GM21737 (cell line): ENCODE results near the gene RAI2.

Experiments used
- ATAC-seq: cut with Tn5 transposase; IDR thresholded peaks from one replicate; pipeline ENCODE4 v1.9.1; 2021; ENCODE audit warnings: mild to moderate bottlenecking, moderate library complexity; ENCODE audit not compliant: unreplicated experiment

RAI2 gene

DNA sequence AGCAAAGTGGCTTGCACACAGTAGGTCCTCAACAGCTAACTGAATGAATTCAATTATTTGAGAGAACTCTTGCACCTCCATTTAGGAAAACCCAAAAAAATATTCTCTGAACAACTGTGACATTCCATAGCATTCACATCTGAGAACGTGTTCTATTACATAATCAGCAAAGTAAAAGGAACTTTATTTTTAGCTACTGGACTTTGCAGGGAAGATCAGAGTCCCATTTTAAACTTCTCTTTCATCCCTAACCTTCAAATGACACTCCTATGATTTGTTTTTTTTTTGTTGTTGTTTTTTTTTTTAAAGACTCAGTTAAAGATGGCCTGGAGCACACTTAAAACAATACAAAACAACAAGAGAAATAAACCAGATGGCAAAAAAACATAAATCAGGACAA is 30.9 kb downstream of the RAI2 start:
- ATAC-seq, result no peak

DNA sequence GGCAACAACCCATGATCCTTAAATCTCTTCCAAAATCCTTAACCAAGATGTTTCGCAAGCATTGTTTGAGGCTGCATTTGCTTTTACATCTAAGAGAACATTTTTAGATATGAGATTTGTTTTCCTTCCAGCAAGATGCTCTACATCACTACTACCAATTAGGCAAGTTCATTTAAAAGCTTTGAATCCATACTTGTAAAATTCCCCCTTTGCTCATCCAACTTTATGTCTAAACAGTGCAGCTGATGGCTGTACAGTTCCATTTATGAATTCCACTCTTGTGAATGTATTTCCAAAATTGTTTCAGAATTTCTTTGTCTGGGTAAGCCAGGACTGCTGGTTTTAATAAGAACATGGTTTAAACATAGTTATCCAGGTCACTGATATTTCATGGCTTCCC is 31.5 kb downstream of the RAI2 start:
- no peak for ATAC-seq

DNA sequence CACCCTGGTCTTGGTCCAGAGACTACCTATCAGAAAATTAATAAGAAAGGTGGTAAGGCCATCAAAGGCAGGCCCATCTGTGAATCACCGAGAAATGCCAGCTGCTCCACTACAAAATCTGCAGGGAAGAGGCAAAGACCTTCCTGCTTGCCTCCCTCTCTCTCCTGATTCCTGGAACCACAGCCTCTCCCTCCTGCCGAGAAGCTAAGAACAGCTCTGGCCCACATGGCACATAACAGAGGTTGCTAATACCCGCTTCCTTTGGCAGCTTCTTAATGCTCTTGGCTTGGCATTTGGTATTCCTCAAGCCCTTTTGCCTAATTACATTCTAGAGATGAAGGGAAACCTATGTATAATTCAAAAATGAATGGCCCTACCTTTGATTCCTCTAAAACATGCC is 32.9 kb downstream of the RAI2 start:
- no peak for ATAC-seq

DNA sequence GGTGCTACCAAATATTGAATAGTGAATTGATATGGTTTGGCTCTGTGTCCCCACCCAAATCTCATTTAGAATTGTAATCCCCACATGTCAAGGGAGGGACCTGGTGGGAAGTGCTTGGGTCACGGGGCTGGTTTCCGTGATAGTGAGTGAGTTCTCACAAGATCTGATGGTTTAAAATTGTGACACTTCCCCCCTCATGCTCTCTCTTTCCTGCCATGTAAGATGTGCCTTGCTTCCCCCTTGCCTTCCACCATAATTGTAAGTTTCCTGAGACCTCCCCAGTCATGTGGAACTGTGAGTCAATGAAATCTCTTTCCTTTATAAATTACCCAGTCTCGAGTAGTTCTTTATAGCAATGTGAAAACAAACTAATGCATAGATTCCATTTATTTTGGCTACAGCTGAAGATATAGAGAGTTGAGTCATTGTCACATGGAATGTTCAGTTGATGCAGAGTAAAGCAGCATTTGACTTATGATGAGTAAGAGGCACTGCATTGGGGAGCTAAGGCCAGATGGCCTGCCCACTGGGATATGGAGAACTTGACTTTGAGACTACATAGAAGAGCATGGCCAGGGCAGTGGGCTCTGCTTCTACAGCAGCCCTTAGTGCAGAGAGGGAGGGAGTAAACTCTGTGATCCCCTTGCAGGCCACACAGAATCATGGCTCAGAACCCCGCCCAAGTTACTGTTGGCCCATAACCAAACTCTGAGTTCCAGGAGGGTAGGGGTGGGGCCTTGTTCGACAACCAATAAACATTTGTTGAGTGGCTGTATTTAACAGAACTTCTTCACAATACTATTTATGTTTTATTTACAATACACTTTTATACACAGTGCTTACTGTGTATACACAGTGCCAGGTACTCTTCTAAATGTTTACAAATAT is 34.2 kb downstream of the RAI2 start:
- no peak for ATAC-seq

DNA sequence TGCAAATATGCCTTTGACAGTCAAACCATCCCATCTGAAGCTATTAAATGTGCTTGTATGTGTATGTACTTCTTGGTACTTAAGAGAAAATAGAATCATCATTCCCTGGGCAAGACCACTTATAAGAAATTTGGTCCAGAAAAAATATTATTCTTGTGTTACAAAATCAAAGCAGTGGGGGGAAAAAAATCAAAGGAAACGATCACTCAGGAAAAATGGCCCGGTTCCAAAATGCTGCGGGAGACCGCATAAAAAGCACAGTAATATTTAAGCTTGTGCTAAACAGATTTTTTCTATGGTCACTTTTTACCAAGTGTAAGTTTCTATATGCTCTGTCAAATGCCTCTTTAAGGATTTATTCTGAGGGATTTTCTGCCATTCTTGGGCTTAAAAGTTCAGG is 36.1 kb downstream of the RAI2 start:
- no peak for ATAC-seq

DNA sequence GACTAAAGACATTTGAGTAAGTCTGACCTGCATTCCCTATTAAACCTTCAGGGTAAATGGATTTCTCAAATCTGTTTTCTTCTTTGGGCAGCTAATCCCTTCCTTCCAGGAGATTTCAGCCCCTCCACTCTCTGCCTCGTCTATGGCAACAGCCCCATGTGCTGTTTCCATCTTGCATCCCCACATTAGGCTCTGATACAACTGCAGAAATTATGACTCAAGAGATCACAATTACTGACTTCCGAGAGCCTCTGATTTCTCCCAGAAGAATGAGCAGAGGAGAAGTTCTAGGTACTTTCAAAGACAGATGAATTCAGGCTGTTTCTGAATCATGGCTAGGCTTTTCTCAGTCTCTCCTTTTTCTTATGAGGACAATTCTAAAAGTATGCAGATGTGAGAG is 38.7 kb downstream of the RAI2 start:
- no peak for ATAC-seq

DNA sequence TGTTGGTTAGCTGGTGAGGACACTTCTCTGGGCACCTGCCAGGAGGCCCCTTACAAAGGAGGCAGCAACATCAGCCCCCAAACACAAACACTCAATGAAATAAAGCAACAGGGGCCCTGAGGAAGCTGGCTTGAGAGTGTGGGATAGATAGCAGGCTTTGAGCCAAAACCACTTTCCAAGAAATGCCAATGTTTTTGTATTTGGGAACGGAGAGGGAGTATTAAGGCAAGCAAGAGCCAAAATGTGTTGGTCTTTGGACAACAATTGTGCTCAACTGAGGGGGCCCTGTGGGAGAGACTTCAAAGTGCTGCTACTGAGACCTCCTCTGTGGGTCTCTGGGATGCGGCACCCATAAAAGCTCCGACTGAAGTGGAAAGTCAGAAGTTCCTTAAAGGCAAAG is 41.0 kb downstream of the RAI2 start:
- no peak for ATAC-seq

DNA sequence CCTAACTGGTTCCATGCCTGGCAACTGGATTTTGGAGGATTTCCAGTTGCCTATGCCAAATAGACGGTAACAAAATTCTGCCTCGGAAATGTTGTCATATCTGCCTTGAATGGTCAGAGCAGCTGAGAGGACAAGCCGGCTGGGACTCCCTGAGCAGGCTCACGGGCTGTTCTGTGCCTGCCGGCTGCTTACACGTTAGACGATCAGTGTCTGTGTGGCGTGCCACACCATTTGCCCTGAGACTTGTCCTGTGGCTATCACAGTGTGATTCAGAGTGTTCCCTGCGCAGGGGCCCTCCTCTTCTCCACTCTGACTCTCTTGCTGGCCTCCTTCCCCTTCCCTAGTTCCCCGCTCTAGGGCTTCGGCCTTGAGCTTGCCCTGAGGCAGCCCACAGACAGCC is 42.4 kb downstream of the RAI2 start:
- ATAC-seq, result no peak

DNA sequence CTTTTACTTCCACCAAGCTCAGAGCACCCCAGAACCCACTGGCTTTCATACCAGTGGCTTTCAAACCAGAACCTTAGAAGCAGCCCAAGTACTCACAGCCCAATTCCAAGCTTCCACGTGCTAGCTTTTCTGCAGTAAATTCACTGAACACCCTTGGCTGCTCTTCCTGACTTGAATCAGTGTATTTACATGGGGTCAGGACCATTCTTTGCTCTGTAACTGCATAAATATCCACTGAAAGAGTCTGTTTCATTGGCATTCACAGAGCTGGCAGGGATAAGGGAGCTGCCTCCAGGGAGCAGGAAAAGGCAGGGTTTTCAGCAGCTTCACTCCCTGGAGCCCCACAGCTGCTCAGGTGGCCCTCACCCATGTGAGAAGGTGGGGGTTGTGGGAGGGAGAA is 43.8 kb downstream of the RAI2 start:
- ATAC-seq, result no peak

DNA sequence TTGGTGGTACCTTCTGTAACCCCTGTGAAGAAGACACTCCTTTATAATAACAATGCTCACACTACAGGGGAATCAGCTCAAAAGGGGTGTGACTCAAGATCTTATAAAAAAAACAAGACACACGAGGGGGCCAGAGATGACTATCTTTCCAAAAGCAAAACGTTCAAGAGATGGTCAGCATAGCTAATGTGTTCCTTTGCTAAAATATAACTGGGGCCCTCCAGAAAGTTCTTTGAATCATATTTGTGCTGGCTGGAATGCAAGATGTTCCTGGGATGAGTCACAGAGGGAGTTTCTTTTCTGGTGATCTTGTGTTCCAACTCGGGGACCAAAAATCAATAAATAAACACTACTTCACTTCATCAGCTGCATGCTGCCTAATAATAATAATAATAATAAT is 46.5 kb downstream of the RAI2 start:
- no peak for ATAC-seq

DNA sequence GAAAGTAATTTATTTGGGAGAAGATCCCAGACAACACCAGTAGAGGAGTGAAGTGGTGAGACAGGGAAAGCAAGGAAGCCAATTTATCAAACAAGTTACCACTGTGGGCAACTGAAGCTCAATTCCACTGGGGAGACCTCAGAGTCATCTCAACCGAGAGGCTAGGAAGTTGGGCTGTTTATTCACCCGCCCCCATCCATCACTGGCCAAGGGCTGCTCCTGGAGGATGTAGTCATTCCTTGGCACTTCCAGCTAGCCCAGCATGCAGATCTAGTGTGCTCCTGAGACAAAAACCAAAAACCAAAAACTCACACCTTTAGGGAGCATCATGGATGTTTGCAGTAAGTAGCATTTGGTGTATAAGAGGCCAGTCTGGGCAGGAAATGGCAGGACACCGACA is 47.0 kb downstream of the RAI2 start:
- ATAC-seq, result no peak

DNA sequence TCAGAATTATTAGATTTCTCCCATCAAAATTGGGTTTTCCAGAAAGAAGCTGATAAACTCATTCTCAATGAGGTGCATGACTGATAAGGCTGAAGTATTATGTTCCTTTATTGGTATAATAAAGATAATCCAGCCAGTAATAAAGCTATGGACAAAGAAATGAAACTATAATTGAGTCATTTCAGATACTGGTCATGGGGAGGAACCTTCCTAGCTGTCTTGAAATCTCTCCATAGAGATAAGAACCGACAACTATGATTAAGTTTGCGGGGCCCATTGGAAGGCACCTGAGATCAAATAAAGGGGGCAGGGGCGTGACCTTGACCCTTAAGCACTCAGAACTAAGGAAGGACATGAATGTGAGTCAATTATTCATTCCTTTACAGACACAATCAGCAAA is 47.8 kb downstream of the RAI2 start:
- ATAC-seq, result no peak

DNA sequence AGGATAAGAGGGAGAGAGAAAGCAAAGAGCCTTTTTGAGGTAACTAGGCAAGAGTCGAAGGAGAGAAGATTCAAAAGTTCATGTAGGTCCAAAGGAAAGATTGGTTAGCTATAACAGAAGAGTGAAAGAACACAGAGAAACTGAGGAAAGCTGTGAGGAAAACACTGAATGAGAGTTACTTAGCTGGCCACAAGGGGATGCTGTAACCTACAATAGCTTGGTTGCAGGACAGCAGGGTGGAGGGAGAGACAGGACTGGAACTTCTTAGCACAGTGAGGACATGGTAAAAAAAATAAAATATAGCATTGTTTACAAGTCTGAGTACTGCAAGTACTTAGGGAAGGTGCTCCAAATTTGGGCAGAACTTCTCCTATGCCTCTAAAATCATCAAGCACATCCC is 48.3 kb downstream of the RAI2 start:
- ATAC-seq, result no peak

DNA sequence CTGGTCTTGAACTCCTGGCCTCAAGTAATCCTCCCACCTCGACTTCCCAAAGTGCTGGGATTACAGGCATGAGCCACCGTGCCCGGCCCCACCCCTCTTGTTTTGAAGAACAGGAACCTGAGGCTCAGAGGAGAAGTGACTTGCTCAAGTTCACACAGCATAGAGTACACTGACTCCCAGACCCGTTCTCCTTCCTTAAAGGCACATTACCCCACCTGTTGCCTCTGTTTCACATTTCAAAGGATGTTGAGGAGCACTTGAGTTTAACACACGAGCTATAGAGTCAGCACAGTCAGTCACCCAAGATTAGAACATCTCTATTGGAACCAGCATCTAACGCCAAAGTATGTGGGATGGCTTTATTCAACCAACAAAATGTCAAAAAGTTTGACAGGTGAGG is 51.1 kb downstream of the RAI2 start:
- no peak for ATAC-seq

DNA sequence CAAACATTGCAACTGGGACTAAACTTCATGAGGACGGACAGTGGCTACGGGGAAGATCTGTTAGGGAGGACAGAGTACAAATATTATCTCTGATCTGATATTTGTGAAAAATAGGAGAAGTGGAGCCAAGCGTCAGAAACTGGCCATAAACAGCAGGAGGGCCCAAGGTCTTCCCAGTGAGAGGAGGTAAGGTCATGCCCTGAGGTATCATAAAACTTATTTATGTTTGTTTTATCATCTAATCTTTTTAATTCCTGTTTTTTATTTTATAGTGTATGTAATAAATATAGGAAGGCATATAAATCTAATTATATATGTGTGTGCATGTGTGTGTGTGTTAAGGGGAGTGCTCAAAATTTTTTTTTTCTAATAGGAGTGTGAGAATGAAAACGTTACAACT is 51.8 kb downstream of the RAI2 start:
- no peak for ATAC-seq

DNA sequence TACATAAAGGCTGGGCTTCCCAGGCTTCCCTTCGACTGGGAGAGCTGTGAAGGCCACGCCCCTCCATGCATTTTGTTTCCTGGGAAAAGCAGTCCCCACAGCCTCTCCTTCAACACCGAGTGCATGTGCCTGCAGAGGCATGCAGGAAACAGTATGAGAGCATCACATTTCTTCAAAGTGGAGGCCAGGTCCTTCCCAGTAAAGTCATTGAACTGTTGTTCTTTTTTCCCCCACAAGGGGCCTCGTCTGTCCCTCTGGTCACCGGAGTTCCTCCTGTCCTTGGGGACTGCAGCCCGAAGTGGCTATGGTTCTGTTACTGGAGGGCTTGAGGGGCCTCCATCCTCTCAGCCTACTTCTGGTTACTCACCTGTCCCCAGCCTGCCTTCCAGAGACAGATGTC is 56.0 kb downstream of the RAI2 start:
- ATAC-seq, result no peak

DNA sequence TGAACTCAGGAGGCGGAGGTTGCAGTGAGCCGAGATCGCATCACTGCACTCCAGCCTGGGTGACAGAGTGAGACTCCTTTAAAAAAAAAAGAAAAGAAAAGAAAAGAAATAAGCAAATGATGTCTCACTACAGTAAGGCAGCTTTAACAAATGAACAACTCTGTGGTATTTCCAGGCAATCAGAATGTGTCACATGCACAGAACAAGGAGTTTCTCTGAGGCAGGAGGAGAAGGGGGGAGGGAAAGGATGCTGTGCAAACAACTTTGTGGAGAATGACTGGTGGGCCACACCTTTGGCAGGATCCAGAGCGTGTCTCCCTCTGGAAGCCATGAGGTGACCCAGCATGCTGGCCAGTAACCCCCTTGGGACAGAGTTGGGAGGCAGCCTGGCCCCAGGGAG is 57.6 kb downstream of the RAI2 start:
- no peak for ATAC-seq

DNA sequence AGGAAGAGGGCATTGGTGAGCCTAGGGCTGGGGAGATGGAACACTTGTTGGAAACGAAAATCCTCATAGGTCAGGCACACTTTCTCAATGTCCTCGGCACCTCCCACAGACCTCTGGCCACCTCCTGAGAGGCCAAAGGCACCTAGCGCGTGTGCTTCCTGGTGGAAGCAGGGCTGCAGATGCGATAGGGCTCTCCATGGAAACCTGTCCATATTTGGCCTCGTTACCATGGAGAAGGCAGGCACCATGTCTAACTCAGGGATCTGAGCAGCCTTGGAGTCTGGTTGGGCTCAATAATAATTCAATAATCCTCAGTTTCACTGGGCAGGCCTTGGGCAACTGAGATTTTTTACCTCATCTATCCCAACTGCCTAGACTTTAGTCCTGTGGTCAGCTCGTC is 58.3 kb downstream of the RAI2 start:
- ATAC-seq, result no peak

DNA sequence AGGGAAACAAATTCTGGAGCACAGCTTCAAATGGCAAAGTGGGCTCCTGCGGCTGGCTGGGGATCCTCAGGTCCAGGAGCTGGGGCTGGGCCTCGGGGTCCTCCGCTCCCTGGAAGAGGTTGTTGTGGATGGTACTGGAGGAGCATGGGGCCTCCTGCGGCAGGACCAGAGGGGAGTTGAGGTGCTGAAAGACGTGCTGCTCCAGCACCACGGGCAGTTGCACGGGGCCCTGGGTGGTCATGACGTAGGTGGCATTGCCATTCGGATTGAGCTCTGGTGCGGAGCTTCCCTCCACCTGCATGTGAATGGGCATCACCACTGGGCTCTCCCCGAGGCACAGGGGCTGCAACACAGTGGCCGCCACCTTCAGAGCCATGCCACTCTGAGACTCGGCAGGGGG is 59.7 kb downstream of the RAI2 start:
- ATAC-seq, result no peak

DNA sequence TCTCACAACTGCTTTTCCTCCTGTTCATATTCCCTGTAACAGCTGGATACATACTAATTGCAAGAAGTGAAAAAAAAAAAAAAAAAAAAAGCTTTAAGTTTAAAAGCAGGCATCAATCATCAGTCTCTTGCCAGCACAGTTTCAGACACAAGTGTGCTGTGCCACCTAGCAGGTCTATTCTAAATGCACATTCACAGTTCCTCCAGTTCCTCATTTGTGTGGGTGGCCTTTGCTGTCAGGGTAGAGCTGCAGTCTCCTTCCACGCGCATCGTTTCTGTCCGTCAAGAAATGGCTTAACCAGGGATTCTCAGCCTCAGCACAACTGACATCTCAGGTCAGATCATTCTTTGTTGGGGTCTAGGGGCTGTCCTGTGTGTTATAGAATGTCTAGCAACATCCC is 62.2 kb downstream of the RAI2 start:
- ATAC-seq, result no peak

DNA sequence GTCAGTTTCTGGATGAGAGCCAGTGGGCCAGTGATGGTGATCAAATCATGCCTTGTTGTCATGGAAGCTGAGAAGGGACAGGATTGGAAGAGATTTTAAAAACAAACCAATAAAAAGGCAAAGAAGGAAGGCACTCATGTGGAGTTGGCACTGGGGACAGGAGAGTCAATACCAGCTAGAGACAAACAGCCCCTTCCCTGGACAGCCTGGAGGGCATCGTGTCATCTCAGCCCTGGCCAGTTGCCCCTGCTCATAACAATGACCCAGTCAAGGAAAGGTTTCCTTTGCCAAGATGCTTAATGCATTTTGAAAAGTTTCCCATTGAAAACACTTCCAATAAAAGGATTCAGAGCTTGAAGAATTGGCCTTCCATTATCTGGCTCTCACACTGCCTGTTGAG is 68.3 kb downstream of the RAI2 start:
- no peak for ATAC-seq

DNA sequence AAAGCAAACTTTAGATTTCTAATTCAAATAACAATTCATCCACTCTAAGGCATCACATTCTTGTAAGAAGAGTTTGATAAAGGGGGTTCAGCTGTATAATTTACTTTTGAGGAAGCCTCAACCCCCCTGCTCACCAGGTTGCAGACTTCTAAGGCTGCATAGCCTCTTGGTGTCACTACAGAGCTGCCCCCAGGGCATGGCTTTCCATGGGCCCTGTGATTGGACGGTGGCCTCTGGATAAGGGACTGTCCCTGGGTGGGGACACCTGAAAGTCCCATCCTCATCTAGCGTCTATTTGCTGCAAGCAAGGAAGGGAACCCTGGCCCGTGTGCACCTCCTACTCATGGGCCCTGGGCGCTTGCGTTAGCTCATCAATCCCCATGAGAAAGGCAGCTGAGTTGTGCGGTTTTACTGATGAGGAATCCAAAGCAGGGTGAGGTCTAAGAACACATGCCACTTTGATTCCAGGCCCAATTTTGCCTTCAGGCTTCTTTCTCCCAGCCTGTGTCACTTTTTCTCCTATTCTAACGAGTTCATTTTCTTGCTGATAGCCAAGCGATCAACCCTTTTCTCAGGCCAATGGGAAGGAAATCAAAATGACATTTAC is 72.0 kb downstream of the RAI2 start:
- no peak for ATAC-seq

DNA sequence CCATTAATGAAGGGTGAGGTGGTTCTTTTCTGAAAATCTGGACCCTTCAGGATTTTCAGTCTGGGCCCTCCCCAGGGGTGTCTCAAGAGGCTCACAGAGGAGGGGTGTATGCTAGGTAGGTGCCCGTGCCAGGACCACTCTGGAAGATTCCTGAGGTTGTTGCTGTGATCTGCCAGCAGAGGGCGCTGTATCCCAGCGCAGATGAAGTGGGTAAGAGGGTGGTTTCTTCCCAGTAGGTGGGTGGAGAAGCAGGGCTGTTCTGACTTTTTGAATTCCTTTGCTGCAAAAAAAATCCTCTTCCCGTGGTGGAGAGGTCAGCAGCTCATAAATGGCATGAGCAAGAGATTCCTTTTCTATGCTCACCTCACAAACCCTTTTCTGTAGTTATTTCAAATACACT is 72.7 kb downstream of the RAI2 start:
- ATAC-seq, result no peak
